ENCODE measurements around the gene CAND2. TPM values are rescaled to one million over a fixed set of nuclear protein-coding genes. Genes with fewer than 3 reads are reported as not detected.
"Not testable (repeated sequence)": the region's sequence is repeated elsewhere in the genome, so short reads cannot be mapped to it uniquely, and the experiment has no call there.

Gene CAND2
- total RNA-seq, 1 donor from 2014 or later: 6.1 TPM

GRCh38 chr3:12862387-12862786 lies 65.9 kb downstream of the CAND2 start:
- no peak for DNase-seq

GRCh38 chr3:12865271-12865670 lies 68.8 kb downstream of the CAND2 start:
- no peak for DNase-seq

GRCh38 chr3:12866836-12867235 lies 70.4 kb downstream of the CAND2 start:
- no peak for DNase-seq

- DNase-seq: peak; percentile 56
Observed at GRCh38 chr3:12868039-12869034, 71.9 kb downstream of the CAND2 start.

GRCh38 chr3:12869035-12869621 lies 72.6 kb downstream of the CAND2 start:
- DNase-seq: no peak

- no peak for DNase-seq
Observed at GRCh38 chr3:12870942-12871341, 74.5 kb downstream of the CAND2 start.

GRCh38 chr3:12871404-12871983 lies 75.0 kb downstream of the CAND2 start:
- DNase-seq: no peak

GRCh38 chr3:12875857-12876836 lies 79.7 kb downstream of the CAND2 start:
- no peak for DNase-seq

- no peak for DNase-seq
Observed at GRCh38 chr3:12877040-12877439, 80.6 kb downstream of the CAND2 start.

GRCh38 chr3:12878141-12878574 lies 81.7 kb downstream of the CAND2 start:
- DNase-seq: no peak

- not testable (repeated sequence) for DNase-seq
Observed at GRCh38 chr3:12878758-12879157, 82.3 kb downstream of the CAND2 start.

GRCh38 chr3:12879191-12879815 lies 82.8 kb downstream of the CAND2 start:
- no peak for DNase-seq

- not testable (repeated sequence) for DNase-seq
Observed at GRCh38 chr3:12881858-12882257, 85.4 kb downstream of the CAND2 start.

GRCh38 chr3:12882336-12883310 lies 86.1 kb downstream of the CAND2 start:
- no peak for DNase-seq

GRCh38 chr3:12884186-12884680 lies 87.8 kb downstream of the CAND2 start:
- no peak for DNase-seq
